ENCODE results near the gene FBLN2. TPM values are rescaled to one million over a fixed set of nuclear protein-coding genes. Genes with fewer than 3 reads are reported as not detected.

The FBLN2 gene
- total RNA-seq, 4 donors from 2014 or later: 25.3 to 93.8 (median 47.6) TPM

- Histone ChIP-seq H3K4me1 (peaks cover 9% of the 10 kb centered on the region), H3K27me3 (no peaks in the 10 kb centered on the region), H3K4me3 (no peak overlapping the region), H3K27ac (no peak overlapping the region), H3K9me3 (no peaks in the 10 kb centered on the region), H3K36me3 (peaks cover 8% of the 10 kb centered on the region)
- TF ChIP-seq EP300 (IDR thresholded peaks at IDR 0.05) (no peak), CTCF (IDR thresholded peaks at IDR 0.05) (no peak), POLR2A (IDR thresholded peaks at IDR 0.05) (no peak), POLR2AphosphoS5 (IDR thresholded peaks at IDR 0.05) (no peak)
- DNase-seq (ENCODE audit: low spot score in 2 of 2): no peak
- 100% methylated on average over 1 of the region's 1 CpG for WGBS
Measured at GRCh38 chr3:13506239-13506638, 42.7 kb upstream of the FBLN2 start.

DNA sequence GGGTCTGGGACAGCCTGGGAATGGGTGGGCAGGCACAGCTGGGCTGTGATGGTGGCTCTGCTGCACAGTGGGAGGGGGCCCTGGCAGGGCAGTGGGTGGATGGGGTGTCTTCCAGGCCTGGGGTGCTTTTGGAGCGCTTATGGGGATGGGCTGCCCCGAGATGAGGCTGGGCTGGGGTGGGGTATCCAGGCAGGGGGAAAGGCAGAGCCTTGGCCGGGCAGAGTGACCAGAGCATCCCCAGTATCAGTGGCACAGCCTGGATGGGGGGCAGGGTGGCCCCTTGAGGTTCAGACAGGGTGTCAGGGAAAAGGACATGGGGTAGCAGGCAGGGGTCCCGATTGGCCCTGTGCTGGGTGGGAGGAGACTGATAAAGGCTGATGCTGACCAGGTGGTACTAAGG is 42.2 kb upstream of the FBLN2 start:
- no peak for DNase-seq (ENCODE audit: low spot score in 2 of 2)
- WGBS: 71% methylated on average over 4 of the region's 4 CpGs
- Histone ChIP-seq H3K4me3 (no peak overlapping the region), H3K27me3 (no peaks in the 10 kb centered on the region), H3K27ac (no peak overlapping the region), H3K36me3 (peaks cover 8% of the 10 kb centered on the region), H3K4me1 (peaks cover 9% of the 10 kb centered on the region), H3K9me3 (no peaks in the 10 kb centered on the region)
- TF ChIP-seq POLR2A (IDR thresholded peaks at IDR 0.05) (no peak), POLR2AphosphoS5 (IDR thresholded peaks at IDR 0.05) (no peak), CTCF (IDR thresholded peaks at IDR 0.05) (no peak)

DNA sequence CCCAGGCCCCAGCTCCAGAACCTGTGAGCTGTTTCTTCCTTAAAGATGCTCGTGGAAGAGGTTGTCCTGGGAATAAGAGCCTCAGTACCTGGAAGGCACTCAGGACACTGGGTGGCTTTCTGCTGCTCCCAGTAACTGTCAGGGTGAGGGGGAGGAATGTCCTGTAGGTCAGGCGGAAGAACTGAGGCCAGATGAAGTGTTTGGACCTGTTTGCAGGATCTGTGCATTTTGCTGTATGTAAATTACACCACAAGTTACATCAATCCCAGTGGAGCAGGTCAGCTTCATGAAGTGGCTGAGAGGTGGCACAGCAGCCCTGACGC is 41.7 kb upstream of the FBLN2 start:
- TF ChIP-seq POLR2AphosphoS5 (IDR thresholded peaks at IDR 0.05) (no peak), CTCF (IDR thresholded peaks at IDR 0.05) (no peak), EP300 (IDR thresholded peaks at IDR 0.05) (no peak), POLR2A (IDR thresholded peaks at IDR 0.05) (no peak)
- no peaks in the 10 kb centered on the region for H3K27me3 ChIP-seq
- DNase-seq (ENCODE audit: low spot score in 2 of 2): no peak
- H3K27ac ChIP-seq: peak overlapping the region; percentile 20
- H3K9me3 ChIP-seq: no peaks in the 10 kb centered on the region
- WGBS: no CpG with 5 or more reads among the region's 3 CpGs
- peaks cover 9% of the 10 kb centered on the region for H3K4me1 ChIP-seq
- peaks cover 8% of the 10 kb centered on the region for H3K36me3 ChIP-seq
- no peak overlapping the region for H3K4me3 ChIP-seq

DNA sequence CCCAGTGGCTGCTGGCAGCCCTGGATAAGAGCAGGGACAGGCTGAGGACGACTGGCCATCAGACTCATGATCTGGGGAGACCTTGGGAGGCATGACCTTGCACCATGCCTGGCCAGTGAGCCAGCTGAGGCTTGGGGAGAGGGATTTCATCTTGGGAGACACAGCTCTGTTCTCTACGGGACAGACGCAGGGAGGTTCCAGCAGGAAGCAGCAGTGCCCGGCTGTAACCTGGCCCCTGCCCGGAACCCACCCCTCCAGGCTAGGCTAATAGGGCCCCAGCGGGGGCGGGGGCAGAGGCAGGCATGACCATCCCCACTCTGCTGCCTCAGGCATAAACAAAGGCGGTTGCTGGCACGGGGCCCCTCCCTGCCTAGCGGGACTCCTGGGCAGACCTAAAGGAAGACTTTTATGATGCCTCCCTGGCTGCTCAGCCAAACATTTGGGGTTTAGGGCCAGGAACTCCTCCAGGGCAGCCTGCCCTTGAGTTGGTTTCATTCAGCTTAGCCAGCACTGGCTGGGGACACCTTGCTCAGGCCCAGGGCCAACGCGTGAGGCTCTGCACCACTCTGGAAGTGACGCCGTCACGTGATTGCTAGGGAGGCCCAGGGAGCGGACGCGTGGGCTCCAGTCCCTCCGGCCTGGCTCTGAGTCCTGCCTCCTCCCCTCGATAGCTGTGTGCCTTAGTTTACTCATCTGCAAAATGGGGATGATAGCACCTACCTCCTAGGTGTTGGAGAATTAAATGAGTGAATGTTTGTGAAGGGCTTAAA is 41.2 kb upstream of the FBLN2 start:
- H3K27me3 ChIP-seq: no peaks in the 10 kb centered on the region
- peaks cover 5% of the 10 kb centered on the region for H3K36me3 ChIP-seq
- no peak for DNase-seq (ENCODE audit: low spot score in 2 of 2)
- H3K4me3 ChIP-seq: no peak overlapping the region
- TF ChIP-seq POLR2AphosphoS5 (IDR thresholded peaks at IDR 0.05) (no peak), CTCF (IDR thresholded peaks at IDR 0.05) (no peak), POLR2A (IDR thresholded peaks at IDR 0.05) (no peak), EP300 (IDR thresholded peaks at IDR 0.05) (no peak)
- H3K4me1 ChIP-seq: peaks cover 12% of the 10 kb centered on the region
- 25% methylated on average over 14 of the region's 20 CpGs for WGBS
- H3K9me3 ChIP-seq: no peaks in the 10 kb centered on the region
- H3K27ac ChIP-seq: peak overlapping the region; percentile 20

DNA sequence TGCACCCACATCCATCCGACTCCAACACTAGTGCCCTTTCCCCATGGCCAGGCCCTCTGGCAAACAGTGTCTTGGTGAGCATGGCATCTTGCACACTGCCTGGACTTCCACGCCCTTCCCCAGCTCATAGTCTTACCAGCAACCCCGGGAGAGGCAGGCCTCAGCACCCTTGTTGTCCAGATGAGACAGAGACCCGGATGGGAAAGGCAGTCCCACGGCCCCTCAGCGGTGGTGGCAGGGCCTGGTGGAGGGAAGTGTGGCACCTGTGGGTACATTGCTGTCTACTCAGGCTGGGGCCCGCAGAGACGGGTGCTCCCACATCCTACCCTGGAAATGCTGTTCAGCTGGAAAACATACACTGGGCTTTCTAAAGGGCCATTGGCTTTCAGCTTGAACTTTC is 40.4 kb upstream of the FBLN2 start:
- no peak for TF ChIP-seq POLR2AphosphoS5 (IDR thresholded peaks at IDR 0.05)
- TF ChIP-seq CTCF (IDR thresholded peaks at IDR 0.05): no peak
- TF ChIP-seq POLR2A (IDR thresholded peaks at IDR 0.05): no peak
- TF ChIP-seq EP300 (IDR thresholded peaks at IDR 0.05): no peak

More for the DNA sequence above, 40.4 kb upstream of the FBLN2 start:
- Histone ChIP-seq H3K27me3 (no peaks in the 10 kb centered on the region), H3K4me3 (no peak overlapping the region), H3K27ac (no peak overlapping the region), H3K36me3 (no peaks in the 10 kb centered on the region), H3K4me1 (peaks cover 20% of the 10 kb centered on the region), H3K9me3 (no peaks in the 10 kb centered on the region)
- 100% methylated on average over 2 of the region's 8 CpGs for whole genome bisulfite sequencing
- DNase-seq (ENCODE audit: low spot score in 2 of 2): no peak

Measured in suprapubic skin (tissue), 4 donors.